ENCODE measurements around the gene AKT3.

DNA sequence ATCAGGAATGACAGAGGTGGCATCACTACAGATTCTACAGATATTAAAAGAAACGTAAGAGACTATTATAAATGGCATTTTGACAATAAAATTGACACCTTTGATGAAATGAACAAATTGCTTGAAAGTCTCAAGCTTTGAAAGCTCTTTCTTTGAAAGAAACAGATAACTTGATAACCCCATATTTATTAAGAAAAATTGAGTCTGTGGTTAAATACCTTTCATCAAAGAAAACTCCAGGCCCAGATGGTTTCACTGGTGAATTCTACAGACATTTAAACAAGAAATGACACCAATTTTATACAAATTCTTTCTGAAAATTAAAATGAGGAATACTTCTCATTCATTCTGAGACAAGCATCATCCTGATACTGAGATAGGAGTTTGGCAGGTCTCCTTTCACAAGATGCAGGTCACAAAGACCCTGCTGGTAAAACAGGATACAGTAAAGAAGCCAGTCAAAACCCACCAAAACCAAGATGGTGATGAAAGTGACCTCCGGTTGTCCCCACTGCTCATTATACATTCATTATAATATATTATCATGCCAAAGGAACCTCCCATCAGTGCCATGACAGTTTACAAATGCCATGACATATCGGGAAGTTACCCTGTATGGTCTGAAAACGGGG is 210.9 kb downstream of the AKT3 start:
- no peak for TF ChIP-seq POLR2A (IDR thresholded peaks at IDR 0.05)
- TF ChIP-seq, protein P1, sequence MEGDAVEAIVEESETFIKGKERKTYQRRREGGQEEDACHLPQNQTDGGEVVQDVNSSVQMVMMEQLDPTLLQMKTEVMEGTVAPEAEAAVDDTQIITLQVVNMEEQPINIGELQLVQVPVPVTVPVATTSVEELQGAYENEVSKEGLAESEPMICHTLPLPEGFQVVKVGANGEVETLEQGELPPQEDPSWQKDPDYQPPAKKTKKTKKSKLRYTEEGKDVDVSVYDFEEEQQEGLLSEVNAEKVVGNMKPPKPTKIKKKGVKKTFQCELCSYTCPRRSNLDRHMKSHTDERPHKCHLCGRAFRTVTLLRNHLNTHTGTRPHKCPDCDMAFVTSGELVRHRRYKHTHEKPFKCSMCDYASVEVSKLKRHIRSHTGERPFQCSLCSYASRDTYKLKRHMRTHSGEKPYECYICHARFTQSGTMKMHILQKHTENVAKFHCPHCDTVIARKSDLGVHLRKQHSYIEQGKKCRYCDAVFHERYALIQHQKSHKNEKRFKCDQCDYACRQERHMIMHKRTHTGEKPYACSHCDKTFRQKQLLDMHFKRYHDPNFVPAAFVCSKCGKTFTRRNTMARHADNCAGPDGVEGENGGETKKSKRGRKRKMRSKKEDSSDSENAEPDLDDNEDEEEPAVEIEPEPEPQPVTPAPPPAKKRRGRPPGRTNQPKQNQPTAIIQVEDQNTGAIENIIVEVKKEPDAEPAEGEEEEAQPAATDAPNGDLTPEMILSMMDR (IDR thresholded peaks at IDR 0.05) = no peak

Data from heart left ventricle (tissue), 13 donors.